Stimulated activated CD8-positive, alpha-beta memory T cell treated with anti-CD3 and anti-CD28 coated beads, Interleukin-12 subunit alpha, Interleukin-12 subunit beta, amount 100 ng/mL, for 24 hours (primary cell): ENCODE data around the gene STK33.

Experiments used
- DNase-seq: peaks from one replicate; pipeline ENCODE4 v3.0.0-alpha.2; 2020; ENCODE audit errors: extremely low read depth

The STK33 gene

DNA sequence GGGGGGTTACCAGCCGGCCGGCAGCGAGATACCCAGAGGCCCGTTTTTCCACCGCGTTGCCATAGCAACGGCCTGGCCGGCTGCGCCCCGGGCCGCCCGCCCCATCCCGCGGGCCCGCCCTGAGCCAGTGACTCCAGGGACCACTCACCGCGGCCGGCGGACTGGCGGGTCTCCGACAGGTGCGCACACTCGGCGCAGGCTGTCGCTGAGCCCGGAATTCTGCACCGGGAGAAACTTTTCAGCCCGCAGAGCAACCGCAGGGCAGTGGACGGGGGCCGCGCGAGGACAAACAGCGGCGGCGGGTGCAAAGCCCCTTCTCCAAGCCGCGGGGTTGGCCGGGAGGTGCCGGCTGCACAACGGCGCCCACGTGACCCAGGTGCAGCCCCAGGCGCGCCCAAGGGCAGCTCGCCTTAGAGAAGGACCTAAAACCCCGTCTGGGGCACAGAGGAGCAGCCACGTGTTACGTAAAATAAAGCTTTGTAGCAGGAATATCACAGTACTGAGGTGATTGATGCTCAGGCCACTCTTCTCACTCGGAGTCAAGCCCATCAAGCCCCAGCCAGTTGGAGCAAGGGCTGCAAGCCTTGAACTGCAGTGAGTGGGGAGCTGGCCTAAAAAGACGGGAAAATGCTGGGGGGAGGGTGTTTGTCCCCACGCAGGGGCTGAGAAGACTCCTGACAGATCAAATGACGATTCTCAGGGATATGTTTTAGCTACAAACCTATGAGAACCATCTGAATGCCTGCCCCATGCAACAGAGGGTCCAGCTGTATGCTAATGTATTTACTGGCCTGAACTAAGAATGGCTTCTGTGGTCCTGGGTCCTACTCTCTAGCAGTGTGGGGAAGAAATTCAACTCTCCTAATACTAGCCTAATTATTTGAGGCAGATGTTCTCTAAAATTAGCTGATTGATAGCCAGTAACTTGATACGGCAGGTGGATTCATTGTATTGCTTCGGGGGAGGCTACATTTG, at the start of gene STK33:
TSS of gene STK33 (minus strand) at position 294 of the 975 bp plus-strand sequence. CDS start 119,323 bp downstream, outside the sequence.
- peak; percentile 23 for DNase-seq

DNA sequence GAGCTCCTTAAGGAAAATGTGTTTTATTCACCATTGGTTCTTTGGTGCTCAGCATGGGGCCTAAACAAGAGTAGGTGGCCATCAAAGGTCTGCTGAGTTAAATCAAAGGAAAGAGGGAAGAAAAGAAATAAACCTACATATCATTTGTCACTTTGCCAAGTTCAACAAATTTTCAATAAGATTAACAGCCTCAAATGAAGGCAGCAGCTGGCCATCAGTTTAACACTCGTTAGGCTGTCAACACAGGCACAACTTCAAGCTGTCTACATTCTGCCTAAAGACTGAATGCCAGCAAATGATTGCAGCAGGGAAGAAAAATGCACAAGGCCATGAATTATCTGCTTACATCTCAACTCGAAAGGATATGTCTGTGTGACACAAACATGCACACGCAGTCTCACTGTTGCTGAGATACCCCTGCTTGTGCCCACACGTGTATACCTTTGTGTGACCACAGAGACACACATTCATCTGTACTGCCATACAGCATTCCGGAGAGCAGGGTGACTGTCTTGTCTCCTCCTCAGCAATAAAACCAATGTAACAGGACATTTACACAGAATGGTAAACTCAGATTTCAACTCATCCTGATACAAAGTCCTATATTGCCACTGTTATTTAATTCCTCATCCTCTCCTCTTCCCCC, 48.3 kb upstream of the STK33 start:
- no peak for DNase-seq

- DNase-seq, result no peak
Observed at GRCh38 chr11:8641332-8641731, 47.3 kb upstream of the STK33 start.

GRCh38 chr11:8640267-8640906, 46.4 kb upstream of the STK33 start:
- no peak for DNase-seq

GRCh38 chr11:8639655-8640054, 45.6 kb upstream of the STK33 start:
- no peak for DNase-seq

- DNase-seq, result no peak
Observed at GRCh38 chr11:8638300-8638699, 44.3 kb upstream of the STK33 start.

DNA sequence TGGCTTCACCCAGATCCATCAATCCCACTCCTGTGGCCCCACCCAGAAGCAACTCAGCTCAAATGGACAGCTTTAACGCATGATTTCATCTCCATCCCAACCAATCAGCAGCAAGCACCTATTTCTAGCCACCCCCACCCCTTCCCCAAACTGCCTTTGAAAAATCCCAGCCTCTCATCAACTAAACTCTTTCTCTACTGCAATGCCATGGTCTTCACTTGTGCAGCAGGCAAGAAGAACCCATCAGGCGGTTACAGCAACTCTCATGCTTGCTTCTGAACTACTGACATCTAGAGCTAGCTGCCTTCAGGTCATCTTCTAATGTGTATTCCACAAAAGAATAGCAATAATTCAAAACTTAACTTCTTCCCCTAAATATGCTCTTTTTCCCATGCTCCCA, 42.1 kb upstream of the STK33 start:
- DNase-seq, result no peak

DNA sequence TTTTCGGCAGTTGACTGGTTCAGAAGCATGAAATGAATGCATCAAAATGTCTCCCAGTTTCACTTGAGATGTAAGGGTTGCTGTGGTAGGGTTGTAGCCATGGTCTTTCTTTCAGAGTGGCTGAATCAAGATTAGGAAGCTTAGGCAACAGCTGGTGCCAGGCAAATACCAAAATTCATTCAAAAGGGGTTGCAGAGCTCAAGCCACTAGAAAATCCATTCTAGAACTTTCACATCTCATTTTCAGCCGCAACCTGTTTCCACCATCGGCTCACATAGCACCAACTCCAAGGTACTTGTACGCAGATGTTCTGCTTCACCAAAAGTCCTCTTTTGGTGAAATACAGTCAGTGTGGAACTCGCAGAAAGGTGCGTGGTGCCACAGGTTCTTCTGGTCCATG, 40.5 kb upstream of the STK33 start:
- no peak for DNase-seq

DNA sequence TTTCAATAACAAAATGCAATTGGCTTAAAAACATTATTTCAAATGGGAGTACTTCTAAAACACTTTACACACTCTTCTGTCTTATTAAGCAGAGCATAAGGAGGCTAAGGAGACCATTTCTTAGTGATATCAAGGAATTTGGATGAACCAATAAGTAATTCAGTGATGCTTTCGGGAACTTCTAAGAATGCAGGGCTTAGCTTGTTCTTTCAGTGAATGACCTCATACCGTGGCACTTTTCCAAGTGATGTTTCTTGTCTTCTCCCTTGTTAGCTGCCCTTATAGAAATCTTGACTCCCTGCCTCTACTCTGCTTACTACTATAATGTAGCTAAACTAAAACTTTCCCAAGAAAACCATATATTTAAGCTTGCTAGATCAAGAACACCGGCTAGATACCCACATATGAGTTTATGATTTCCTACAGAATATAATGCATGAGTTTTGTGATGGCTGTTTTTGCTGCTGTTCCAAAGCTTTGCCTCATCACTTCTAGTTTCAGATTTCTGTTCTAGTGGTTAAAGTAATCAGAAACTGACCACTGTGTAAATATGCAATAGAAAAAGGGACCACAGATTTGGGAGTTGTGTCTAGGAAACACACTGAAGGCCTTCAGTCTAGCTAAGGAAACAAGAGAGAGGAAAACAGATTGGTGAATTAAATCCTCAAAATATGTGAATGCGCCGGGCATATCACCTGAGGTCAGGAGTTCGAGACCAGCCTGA, 37.5 kb upstream of the STK33 start:
- no peak for DNase-seq

- DNase-seq, result no peak
Observed at GRCh38 chr11:8624698-8625097, 30.7 kb upstream of the STK33 start.

GRCh38 chr11:8621147-8621546, 27.1 kb upstream of the STK33 start:
- no peak for DNase-seq

DNA sequence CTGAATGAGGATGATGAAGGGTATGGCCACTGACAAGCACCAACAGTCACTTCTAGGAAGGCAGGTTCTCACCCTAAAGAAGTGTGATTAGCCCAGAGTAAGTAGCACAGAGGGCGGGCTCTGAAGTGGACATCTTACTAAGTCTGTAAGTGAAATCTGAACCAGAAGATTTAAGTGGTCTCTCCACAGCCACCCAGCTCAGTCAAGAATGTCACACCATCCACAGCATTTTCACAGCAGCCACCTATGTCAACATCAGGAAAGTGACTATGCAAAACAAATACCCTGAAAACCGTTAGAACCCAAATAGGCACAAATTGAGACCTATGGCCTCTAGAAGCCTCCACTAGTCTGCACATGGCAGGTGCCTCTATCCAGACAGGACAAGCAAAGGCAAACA, 23.0 kb upstream of the STK33 start:
- DNase-seq, result no peak

DNA sequence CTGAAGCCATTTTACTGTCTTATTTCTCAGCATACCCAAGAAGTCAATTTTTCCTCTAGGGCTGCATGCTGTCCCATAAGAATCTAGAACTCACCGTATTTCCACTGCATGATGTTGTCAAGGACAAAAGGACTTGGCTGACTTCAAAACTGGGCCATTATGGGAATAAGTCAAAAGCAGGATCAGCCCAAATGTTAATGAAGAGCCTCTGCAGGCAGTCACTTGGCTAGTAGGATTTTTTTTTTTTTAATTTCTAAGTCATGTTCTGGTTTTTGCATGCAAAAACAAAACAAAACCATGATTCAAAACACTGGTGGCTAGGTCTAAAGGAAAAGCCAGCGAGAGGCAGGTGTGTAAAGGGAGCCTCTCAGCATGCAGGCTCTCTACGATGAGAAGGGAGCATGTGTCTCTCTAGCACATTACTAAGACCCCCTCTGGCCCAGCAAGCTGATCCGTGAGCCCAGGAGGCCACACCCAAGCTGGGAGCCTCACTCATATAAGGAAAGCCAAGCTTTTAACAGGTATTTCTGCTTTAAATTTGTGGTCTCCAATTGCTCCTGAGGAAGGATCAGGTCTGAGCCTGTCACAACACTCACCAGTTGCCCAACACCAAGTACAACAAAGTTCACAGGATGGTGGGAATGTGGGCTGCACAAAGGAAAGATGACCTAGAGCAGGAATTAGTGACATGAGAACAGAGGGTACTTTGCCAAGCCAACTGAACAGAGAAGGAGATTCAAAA, 21.4 kb upstream of the STK33 start:
- DNase-seq, result no peak

- no peak for DNase-seq
Observed at GRCh38 chr11:8614497-8614896, 20.5 kb upstream of the STK33 start.

DNA sequence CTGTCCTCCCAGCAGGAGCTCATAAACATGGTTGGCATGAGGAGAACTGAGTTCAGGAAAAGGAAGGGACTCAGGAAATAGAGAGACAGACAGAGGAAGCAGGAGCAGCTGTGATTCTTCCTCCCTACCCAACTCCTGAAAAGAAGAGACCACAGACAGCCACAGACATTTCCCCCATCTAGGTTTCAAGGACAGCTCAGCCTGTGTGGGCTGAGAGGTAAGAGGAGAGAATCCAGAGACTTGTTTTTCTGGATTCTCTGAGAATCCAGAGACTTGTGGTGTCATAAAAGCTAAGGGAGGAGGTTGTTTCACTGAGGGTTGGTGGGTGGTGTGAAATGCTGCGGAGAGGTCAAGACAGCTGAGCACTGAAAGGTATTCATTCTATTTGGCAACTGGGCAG, 19.0 kb upstream of the STK33 start:
- DNase-seq, result no peak

DNA sequence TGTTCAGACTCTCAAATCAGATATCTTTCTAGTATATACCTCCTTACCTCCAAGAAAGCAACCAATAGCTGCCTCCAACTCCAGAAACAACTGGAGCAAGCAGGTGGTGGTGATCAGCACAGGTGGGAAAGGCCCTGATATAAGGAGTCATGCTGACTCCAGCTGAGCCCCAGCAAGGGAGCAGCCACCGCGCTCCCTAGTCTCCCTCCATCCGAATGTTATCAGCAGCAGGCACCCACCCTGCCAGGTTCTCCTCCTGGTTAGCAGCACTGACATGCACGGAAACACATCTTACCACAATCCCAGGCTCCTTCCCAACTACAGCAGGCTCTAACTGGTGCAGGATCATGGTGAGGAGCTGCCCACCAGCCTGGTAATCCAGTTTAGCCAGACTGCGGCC, 18.5 kb upstream of the STK33 start:
- DNase-seq, result no peak

DNA sequence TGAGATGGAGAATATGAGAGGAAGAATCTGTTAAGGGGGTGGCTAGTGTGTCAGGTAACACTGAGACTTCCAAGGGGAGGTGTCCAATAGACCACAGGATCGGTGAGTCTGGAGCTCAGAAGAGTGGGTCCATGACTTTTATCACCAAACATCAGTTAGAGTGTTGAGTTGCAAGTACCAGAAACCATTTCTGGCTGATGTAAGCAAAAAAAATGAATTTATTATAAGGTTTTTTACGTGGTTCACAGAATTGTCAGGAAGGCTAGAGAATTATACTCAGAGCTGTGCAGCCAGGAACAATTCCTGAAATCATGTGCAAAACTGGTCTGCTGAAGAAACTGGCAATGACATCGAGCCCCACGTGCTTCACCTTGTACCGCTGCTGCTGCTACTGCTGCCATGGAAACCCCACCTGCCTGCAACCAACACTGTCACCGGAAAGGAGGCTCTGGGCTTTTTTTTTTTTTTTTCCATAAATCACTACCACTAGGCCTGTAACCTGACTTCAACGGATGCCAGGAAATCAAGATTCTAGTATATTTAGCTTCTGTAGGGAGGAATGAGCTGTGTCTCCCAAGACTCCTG, 16.6 kb upstream of the STK33 start:
- DNase-seq, result no peak

GRCh38 chr11:8608652-8609051, 14.6 kb upstream of the STK33 start:
- DNase-seq, result no peak

DNA sequence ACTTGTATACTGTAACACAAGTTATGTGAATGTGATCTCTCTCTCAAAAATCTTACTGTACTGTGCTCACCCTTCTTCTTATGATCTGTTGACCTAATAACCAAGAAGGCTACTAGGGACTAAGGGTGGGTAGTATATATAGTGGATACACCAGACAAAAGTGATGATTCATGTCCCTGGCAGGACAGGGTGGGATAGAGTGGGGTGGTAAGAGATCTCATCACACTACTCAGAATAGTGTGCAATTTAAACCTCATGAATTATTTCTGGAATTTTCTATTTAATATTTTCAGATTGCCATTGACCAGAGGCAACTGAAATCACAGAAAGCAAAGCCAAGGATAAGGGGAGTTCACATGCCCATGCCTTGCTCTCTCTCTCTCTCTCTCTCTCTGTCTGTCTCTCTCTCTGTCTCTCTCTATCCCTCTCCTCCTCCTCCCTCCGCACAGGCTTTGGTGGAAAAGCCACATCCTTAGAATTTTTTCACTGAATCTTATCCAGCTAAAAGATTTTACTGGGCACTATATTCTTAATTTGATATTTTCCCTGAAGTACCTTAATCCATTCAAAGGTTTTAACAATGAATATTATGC, 12.0 kb upstream of the STK33 start:
- no peak for DNase-seq

- DNase-seq, result no peak
Observed at GRCh38 chr11:8604078-8604723, 10.2 kb upstream of the STK33 start.
